ENCODE measurements around the gene SMIM35.

- TF ChIP-seq POLR2A (IDR thresholded peaks at IDR 0.05; ENCODE audit: low read length) = no peak
- no peak for TF ChIP-seq GATA1 (IDR thresholded peaks at IDR 0.05; ENCODE audit: low read depth, low read length)
These were observed 21.8 kb downstream of the SMIM35 start for GRCh38 chr11:118064956-118065355.

All from erythroblast (primary cell).